HG02973 (cell line): Measurements from ENCODE around the gene ATP7A.
"Not testable (repeated sequence)": the region's sequence is repeated elsewhere in the genome, so short reads cannot be mapped to it uniquely, and the experiment has no call there.

Experiments
- ATAC-seq: cut with Tn5 transposase; IDR thresholded peaks from one replicate; pipeline ENCODE4 v1.9.1; 2021; ENCODE audit warnings: moderate library complexity; ENCODE audit not compliant: unreplicated experiment

Gene ATP7A

DNA sequence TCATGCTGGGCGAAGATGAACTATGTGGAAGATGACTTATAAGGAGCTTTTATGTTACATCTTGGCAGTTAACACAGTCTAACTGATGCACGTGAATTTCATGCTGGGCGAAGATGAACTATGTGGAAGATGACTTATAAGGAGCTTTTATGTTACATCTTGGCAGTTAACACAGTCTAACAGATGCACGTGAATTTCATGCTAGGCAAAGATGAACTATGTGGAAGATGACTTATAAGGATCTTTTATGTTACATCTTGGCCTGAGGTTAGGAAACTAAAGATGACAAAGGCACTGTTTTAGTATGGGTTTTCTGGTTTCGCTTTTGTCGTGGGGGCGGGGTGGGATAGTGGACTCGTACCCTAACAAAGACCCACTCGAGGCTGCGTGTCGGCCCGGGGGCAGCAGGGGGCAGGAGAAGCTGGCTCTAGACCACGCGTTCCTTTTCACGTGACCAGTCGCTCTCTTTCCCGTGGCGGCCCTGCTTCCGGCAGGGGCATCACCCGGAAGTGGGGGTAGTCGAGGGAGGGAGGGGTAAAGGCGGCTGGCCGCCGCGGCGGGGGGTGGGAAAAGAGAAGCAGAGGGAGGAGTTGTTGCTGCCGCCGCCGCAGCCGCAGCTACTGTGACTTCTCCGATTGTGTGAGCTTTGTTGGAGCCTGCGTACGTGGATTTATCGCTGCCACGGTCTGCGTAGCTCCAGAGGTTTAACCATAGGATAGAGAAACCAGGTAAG, at the start of gene ATP7A:
ATP7A (plus strand) TSS at position 586 of the 733 bp plus-strand sequence. CDS start 60,949 bp downstream, outside the sequence.
- ATAC-seq: peak; percentile 94

DNA sequence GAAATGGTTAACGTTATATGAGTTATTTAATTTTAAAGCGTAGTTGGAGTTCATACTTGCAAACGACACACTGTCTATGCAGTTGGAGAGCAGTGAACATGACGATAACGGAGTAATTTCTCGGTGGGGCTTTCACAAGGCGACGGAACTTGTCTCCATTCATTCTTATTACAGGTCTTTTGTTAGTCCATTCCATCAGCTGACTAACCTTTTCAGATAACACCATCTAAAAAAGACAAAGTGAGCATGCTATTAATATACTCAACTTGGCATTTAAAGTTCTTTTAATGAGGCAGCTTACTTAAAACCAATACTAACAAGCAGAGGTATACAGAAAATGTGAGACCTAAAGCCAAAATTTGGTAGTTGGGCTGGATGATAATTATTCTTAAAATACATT, 35.1 kb upstream of the ATP7A start:
- ATAC-seq: no peak

GRCh38 chrX:77881418-77881817, 29.1 kb upstream of the ATP7A start:
- not testable (repeated sequence) for ATAC-seq

DNA sequence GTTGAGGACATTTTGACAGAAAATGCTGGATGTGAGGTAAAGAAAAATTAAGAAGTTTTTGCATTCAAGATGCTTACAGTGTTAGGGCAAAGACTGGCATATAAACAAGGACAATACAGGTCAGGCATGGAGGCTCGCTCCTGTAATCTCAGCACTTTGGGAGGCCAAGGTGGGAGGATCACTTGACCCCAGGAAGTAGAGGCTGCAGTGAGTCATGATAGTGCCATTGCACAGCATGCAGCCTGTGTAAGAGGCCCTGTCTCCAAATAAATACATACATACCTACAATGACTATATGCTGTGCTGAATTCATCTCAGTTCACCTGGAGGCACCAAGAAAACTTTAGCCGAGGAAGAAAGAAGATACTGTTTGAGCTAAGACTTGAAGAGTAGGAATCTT, 17.6 kb upstream of the ATP7A start:
- ATAC-seq: no peak

- no peak for ATAC-seq
Observed at GRCh38 chrX:77893713-77894112, 16.8 kb upstream of the ATP7A start.

DNA sequence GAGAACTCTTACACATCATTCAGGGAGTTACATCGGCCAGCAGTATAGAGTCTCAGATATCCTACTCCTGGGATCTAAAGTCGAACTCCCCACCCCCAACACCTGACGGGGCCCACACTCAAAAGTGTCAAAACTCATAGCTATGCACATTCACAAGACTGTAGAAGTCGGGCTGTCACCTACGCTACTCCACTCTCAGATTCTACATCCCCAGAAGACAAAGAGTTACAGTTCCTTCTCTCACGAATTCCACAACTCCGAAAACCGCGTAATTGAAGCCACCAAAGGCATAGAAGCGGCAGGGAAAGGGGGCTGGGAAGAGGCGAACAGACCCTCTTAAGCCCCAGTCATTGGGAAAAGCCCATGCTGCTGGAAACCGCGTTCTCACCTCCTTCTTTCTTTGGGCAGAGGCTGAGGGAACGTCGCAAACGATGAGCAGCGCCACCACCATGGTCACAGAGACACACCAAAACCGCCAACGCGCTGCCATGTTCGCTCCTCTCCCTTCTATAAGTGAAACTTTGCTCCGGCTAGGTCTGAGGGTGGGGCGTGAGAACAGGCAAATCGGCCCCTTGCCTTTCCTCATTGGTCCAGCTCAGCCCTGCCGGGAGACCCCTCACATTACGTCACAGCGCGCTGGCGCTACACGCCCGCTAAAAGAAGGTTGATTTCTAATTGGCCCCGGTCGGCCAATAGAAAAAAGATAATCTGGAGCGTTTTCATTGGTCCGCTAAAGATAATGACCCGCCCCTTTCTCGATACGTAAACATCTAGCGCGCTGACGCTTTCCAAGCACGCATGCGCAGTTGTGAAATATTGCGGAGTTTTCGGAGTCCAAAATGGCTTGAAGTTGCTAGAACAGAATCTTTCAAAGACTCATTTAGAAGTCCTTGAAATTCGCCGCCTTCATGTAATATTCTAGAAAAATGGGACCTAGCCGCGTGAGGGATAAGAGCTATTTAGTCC, 15.3 kb upstream of the ATP7A start, which contains the start of gene MAGT1:
MAGT1 (minus strand) TSS at position 515 of the 966 bp plus-strand sequence; CDS start at position 490, 25 bp downstream.
- ATAC-seq: peak; percentile 89

GRCh38 chrX:77899081-77899828, 11.2 kb upstream of the ATP7A start, which contains the start of gene COX7B:
Gene COX7B (plus strand): TSS chrX:77899468. CDS start chrX:77899554, 86 bp downstream.
- ATAC-seq: peak; percentile 61

GRCh38 chrX:77900688-77901087, 9.8 kb upstream of the ATP7A start:
- ATAC-seq: no peak

- no peak for ATAC-seq
Observed at GRCh38 chrX:77901506-77901905, 9.0 kb upstream of the ATP7A start.

DNA sequence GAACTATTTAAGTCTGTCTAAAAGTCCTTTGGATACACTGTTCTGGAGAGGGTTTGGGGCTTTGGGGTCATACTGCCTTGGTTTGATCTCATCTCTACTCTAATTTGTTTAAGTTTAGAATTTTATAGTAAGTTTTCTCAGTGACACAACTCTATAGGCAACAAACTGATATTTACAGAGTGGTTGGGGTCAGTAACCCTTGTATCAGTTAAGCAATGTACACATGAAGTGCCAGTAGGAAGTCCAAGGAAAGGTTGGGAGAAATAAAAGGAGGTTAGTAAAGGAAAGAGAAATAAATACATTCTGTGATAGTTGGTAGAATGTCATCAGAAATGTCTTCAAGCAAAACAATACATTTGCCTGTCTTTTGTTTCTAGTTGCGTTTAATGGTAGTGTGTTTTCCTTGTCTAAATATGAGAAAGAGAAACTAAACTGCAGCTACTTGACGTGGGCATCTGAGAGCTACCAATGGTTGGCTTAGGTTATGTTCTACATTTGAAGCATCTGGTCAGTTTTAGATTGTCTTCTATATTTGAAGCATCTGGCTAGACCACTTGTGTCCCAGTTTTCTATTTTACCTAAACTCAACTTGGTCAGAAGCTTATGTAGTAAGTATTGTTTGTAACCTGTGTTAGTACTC, 6.9 kb downstream of the ATP7A start:
- no peak for ATAC-seq

DNA sequence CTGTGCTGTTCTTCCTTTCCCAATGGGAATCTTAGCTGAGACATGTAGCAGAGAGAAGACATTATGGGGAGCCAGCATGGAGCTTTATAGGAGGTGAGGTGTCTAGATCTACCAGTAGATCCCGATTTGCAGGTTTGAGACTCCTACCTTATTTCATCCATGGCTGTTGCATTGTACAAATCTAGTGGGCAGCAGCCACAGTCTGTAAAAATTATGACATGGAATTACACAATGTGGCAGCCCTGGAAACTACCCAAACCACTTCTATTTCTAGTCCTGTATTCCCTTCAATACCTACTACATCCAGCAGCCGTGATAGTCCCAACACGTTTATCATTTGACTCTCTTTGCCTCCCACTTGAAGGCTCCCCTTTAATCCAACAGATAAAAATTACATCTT, 8.1 kb downstream of the ATP7A start:
- no peak for ATAC-seq

DNA sequence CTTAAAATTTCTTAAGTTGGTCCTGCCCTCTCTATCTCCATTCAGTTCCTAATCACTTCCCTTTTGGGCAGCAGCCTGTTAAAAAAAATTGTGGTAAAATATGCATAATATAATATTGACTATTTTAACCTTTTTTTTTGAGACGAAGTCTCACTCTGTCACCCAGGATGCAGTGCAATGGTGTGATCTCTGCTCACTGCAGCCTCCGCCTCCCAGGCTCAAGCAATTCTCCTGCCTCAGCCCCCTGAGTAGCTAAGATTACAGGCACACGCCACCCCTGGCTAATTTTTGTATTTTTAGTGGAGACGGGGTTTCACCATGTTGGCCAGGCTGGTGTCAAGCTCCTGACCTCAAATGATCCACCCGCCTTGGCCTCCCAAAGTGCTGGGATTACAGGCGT, 8.9 kb downstream of the ATP7A start:
- not testable (repeated sequence) for ATAC-seq

DNA sequence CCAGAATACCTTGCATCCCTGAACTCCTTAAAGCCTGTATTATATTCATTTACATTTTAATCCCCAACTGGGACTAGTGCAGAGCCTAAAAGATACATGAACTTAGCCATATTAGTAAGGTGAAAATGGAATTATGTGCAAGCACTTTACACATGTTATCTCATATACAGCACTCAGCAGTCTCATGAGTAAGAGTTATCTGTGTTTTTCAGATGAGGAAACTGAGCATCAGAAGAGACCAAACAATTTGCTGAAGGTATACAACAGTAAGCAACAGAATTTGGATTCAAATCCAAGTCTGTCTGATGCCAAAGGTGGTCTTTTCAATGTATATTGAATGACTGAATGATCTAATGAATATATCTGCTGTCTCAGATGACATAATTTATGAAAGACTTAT, 12.3 kb downstream of the ATP7A start:
- ATAC-seq: no peak

DNA sequence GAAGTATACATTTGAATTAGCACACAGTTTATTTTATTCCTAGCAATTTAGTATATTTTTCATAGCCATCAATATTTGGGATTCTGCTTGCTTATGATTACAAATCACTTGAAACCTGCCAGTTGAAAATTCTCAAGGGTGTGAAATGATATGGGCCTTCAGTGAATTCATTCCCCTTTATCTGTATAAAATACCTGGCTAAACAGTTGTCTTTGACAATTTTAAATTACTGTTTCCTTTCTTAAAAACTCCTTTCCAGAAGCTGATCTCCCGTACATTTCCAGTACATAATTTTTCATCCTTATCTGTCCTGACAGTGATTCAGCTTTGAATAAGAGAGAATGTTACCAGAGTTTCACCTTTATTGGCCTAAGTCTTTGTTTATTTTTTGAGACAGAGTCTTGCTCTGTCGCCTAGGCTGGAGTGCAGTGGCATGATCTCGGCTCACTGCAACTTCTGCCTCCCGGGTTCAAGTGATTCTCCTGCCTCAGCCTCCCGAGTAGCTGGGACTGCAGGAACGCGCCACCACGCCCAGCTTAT, 13.9 kb downstream of the ATP7A start:
- no peak for ATAC-seq

GRCh38 chrX:77925764-77926163, 15.3 kb downstream of the ATP7A start:
- ATAC-seq: no peak

DNA sequence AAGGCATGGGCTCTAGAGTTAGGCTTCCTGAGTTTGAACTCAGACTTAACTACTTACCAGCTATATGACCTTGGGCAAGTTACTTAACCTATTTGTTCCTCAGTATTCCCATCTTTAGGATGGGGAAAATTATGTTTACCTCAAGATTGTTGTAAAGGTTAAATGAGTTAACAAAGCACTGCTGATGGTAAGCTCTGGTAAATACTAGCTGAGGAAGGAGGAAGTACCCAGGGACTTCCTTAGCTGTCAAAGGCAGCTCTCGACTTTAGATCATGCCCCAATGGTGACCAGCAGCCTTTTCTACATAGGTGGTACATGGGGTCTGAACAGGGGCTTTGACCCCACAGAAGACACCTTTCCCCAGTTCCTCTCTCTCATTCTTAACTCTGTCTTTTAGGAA, 20.1 kb downstream of the ATP7A start:
- no peak for ATAC-seq

DNA sequence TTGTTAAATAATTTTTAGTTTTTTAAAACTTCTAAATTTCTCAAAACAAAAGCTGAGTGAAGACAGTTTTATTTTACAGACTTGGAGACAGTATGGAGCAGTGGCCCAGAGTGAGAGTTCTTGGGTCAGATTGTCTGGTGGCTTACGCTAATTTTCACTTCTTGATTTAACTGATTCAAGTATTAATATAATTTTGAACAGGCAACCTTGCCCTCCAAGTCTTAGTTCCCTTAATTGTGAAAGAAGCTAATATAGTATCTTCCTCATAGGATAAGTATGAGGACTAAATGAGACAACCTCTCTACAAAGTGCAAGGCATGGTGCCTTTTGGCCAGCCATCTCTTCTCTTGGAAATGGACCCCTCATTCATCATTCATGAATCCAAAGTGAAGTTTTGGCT, 25.4 kb downstream of the ATP7A start:
- no peak for ATAC-seq

DNA sequence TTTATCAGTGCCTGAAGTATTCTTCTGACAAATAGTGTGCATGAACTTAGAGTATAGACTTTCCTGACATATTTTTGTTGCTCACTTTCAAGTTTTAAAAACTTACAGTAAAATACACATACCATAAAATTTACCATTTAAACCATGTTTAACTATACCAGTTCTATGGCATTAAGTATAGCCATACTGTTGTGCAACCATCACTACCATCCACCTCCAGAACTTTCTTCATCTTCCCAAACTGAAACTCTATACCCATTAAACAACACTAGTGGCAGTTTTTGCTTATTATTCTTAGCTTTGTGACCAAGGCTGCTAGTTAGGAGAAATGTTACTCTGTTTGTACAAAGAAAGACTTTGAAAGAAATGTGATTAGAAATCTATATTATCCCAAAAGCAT, 25.8 kb downstream of the ATP7A start:
- ATAC-seq: no peak

DNA sequence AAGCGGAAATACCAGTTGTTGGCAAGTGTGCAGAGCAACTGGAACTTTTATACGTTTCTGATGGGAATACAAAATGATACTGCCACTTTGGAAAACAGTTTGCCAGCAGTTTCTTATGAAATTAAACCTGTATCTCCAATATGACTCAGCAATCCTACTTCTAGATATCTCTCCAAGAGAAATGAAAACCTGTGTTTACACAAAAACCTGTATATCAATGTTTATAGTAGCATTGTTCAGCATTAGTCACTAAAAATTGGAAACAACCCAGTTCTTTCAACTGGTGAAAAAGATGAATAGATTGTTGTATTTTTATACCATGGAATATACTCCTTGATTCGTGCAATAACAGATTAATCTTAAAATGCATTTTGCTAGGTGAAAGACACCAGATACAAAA, 26.8 kb downstream of the ATP7A start:
- no peak for ATAC-seq

- no peak for ATAC-seq
Observed at GRCh38 chrX:77938083-77938680, 27.7 kb downstream of the ATP7A start.
